KMS-11 (cell line): ENCODE results near the gene TMEM43.

Experiments used
- H2AFZ ChIP-seq: fragments of 200-600 bp; sonication (generic); 2 replicates; pipeline ENCODE4 v1.6.1; 2016; ENCODE audit warnings: antibody characterized with exemption, mixed run types, low read depth
- H3K27ac ChIP-seq: fragments of 200-600 bp; sonication (generic); 2 replicates; pipeline ENCODE4 v1.6.1; 2016; ENCODE audit warnings: mild to moderate bottlenecking, mixed run types
- H3K27me3 ChIP-seq: fragments of 200-600 bp; sonication (generic); 2 replicates; pipeline ENCODE4 v1.6.1; 2017; ENCODE audit warnings: mild to moderate bottlenecking, low read depth, mixed run types, moderate library complexity; ENCODE audit not compliant: insufficient read depth
- H3K36me3 ChIP-seq: fragments of 200-600 bp; sonication (generic); 2 replicates; pipeline ENCODE4 v1.6.1; 2017; ENCODE audit warnings: mild to moderate bottlenecking, mixed run types; ENCODE audit not compliant: insufficient read depth
- H3K4me1 ChIP-seq: fragments of 200-600 bp; sonication (generic); 2 replicates; pipeline ENCODE4 v1.6.1; 2016; ENCODE audit warnings: mild to moderate bottlenecking, low read depth, mixed run types; ENCODE audit not compliant: poor library complexity, severe bottlenecking
- H3K4me2 ChIP-seq: fragments of 200-600 bp; sonication (generic); 2 replicates; pipeline ENCODE4 v1.7.0; 2016; ENCODE audit warnings: mild to moderate bottlenecking, mixed run types
- H3K4me3 ChIP-seq: fragments of 200-600 bp; sonication (generic); IDR thresholded peaks from 2 replicates; pipeline ENCODE4 v1.6.1; 2017; ENCODE audit warnings: low read depth, low read length, mixed read lengths; ENCODE audit not compliant: insufficient read depth
- H3K79me2 ChIP-seq: fragments of 200-600 bp; sonication (generic); 2 replicates; pipeline ENCODE4 v1.6.1; 2016; ENCODE audit warnings: low read depth, mixed run types; ENCODE audit not compliant: insufficient read depth
- H3K9ac ChIP-seq: fragments of 200-600 bp; sonication (generic); 2 replicates; pipeline ENCODE4 v1.6.1; 2016; ENCODE audit warnings: mild to moderate bottlenecking, mixed run types
- H4K20me1 ChIP-seq: fragments of 200-600 bp; sonication (generic); 2 replicates; pipeline ENCODE4 v1.6.1; 2016; ENCODE audit warnings: mild to moderate bottlenecking, mixed run types; ENCODE audit not compliant: insufficient read depth
- CTCF ChIP-seq: fragments of 200-600 bp; sonication (generic); conservative IDR thresholded peaks from 2 replicates; pipeline ENCODE4 v1.6.1; 2017; ENCODE audit warnings: low read depth, mild to moderate bottlenecking, antibody characterized with exemption, low read length, moderate library complexity, mixed read lengths

TMEM43 gene

GRCh38 chr3:14170531-14171159, 45.8 kb downstream of the TMEM43 start:
- Histone ChIP-seq H3K27ac (no peak overlapping the region), H3K79me2 (peaks cover 9% of the 10 kb centered on the region; the same call in 1 of the 2 replicates), H3K4me1 (peaks cover 37% of the 10 kb centered on the region), H3K4me3 (no peak overlapping the region), H3K36me3 (no peaks in the 10 kb centered on the region), H3K27me3 (no peaks in the 10 kb centered on the region), H2AFZ (no peak overlapping the region), H3K4me2 (no peak overlapping the region), H4K20me1 (no peaks in the 10 kb centered on the region), H3K9ac (no peak overlapping the region)
- TF ChIP-seq CTCF, result no peak

- peaks cover 9% of the 10 kb centered on the region; the same call in 1 of the 2 replicates for H3K79me2 ChIP-seq
- no peak overlapping the region for H3K4me2 ChIP-seq
- no peaks in the 10 kb centered on the region for H3K27me3 ChIP-seq
- H3K4me3 ChIP-seq, result no peak overlapping the region
- no peak overlapping the region for H3K9ac ChIP-seq
- no peaks in the 10 kb centered on the region for H4K20me1 ChIP-seq
- peaks cover 55% of the 10 kb centered on the region for H3K4me1 ChIP-seq
- H3K27ac ChIP-seq, result no peak overlapping the region
- no peak for TF ChIP-seq CTCF
- H2AFZ ChIP-seq, result no peak overlapping the region
- no peaks in the 10 kb centered on the region for H3K36me3 ChIP-seq
Measured at GRCh38 chr3:14172496-14172895, 47.6 kb downstream of the TMEM43 start.

GRCh38 chr3:14174483-14174882, 49.6 kb downstream of the TMEM43 start:
- Histone ChIP-seq H4K20me1 (no peaks in the 10 kb centered on the region), H3K9ac (no peak overlapping the region), H2AFZ (no peak overlapping the region), H3K4me1 (peaks cover 57% of the 10 kb centered on the region), H3K36me3 (no peaks in the 10 kb centered on the region), H3K27me3 (no peaks in the 10 kb centered on the region), H3K27ac (no peak overlapping the region), H3K4me3 (no peak overlapping the region), H3K79me2 (peaks cover 16% of the 10 kb centered on the region), H3K4me2 (peak overlapping the region; percentile 71)
- TF ChIP-seq CTCF, result no peak

GRCh38 chr3:14175383-14176037, 50.7 kb downstream of the TMEM43 start:
- Histone ChIP-seq H3K4me1 (peaks cover 52% of the 10 kb centered on the region), H4K20me1 (no peaks in the 10 kb centered on the region), H3K36me3 (no peaks in the 10 kb centered on the region), H2AFZ (no peak overlapping the region), H3K27me3 (no peaks in the 10 kb centered on the region), H3K4me2 (peak overlapping the region; percentile 71), H3K9ac (no peak overlapping the region), H3K79me2 (peaks cover 21% of the 10 kb centered on the region), H3K4me3 (peak overlapping the region; percentile 30), H3K27ac (peak overlapping the region; percentile 34; the same call in 1 of the 2 replicates)
- TF ChIP-seq CTCF, result no peak
